ENCODE data around the gene FOXRED2. TPM values are rescaled to one million over a fixed set of nuclear protein-coding genes. Genes with fewer than 3 reads are reported as not detected.
"Not testable (repeated sequence)": the region's sequence is repeated elsewhere in the genome, so short reads cannot be mapped to it uniquely, and the experiment has no call there.

The FOXRED2 gene
- total and polyA plus RNA-seq, 9 donors = 11.1 to 24.5 (median 17.8) TPM

DNA sequence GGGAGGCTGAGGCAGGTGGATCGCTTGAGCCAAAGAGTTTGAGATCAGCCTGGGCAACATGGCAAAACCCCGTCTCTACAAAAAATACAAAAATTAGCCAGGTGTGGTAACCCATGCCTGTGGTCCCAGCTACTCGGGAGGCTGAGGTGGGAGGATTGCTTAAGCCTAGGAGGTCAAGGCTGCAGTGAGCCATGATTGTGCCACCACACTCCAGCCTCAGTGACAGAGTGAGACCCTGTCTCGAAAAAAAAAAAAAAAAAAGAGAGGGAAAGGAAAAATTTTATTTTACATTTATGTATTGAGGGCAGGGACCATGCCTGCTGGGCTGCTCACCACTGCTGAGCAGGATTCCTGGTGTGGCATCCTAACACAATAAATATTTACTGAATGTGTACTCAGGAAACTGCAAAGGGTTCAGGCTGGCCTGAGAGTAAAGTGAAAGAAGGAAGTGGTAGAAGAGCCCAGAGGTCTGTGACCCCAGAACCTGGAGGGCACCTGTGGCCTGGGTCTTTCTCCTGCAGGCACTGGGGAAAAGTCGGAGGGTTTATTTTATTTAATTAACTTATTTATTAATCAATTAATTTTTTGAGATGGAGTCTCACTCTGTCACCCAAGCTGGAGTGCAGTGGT, 53.7 kb downstream of the FOXRED2 start:
- H3K9me3 ChIP-seq (replicated peaks; ENCODE audit: control insufficient read depth, low read depth, low read length); H3K36me3 ChIP-seq (ENCODE audit: control insufficient read depth, insufficient read depth, low read length); H3K4me3 ChIP-seq (ENCODE audit: low read length); DNase-seq; H3K27me3 ChIP-seq (ENCODE audit: control insufficient read depth, insufficient read depth, low read length); H3K27ac ChIP-seq (ENCODE audit: low read length): not testable (repeated sequence)
- WGBS (ENCODE audit: insufficient coverage) = 83% methylated on average over 1 of the region's 5 CpGs
- H3K4me1 ChIP-seq (ENCODE audit: control insufficient read depth, insufficient read depth, low read length) = peaks cover 60% of the 10 kb centered on the region

DNA sequence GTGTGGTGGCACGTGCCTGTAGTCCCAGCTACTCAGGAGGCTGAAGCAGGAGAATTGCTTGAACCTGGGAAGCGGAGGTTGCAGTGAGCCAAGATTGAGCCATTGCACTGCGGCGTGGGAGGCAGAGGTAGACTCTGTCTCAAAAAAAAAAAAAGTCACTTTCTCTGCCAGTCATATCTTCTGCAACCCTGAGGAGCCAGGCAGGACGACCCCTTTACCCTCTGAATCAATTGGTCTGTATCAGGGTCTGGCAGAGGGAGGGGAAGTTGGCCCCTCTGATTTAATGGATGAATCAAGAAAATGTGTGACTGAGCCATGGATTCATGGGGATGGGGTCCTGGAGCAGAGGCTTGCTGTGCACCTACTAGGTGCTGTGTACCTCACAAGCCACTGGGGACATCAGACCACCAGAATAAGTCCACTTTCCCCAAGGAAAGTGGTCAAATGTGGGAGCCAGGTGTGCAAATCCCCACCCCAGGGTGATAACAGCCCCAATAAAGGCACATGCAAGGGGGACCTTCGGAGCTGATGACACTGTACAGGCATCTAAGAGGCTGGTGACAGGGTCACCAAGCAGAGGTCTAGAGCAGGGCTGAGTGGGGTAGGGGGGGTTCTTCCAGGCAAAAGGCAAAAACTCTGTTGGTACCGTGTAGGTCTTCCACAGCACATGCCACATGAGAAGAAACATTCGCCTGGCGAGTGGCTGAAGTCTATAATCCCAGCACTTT, 54.4 kb downstream of the FOXRED2 start:
- H3K27me3 ChIP-seq (ENCODE audit: control insufficient read depth, insufficient read depth, low read length) = no peaks in the 10 kb centered on the region
- no peaks in the 10 kb centered on the region for H3K9me3 ChIP-seq (replicated peaks; ENCODE audit: control insufficient read depth, low read depth, low read length)
- H3K4me1 ChIP-seq (ENCODE audit: control insufficient read depth, insufficient read depth, low read length) = peaks cover 54% of the 10 kb centered on the region
- H3K36me3 ChIP-seq (ENCODE audit: control insufficient read depth, insufficient read depth, low read length) = no peaks in the 10 kb centered on the region
- H3K27ac ChIP-seq (ENCODE audit: low read length) = peak overlapping the region; percentile 47
- WGBS (ENCODE audit: insufficient coverage) = 87% methylated on average over 4 of the region's 9 CpGs
- no peak overlapping the region for H3K4me3 ChIP-seq (ENCODE audit: low read length)
- DNase-seq = no peak

DNA sequence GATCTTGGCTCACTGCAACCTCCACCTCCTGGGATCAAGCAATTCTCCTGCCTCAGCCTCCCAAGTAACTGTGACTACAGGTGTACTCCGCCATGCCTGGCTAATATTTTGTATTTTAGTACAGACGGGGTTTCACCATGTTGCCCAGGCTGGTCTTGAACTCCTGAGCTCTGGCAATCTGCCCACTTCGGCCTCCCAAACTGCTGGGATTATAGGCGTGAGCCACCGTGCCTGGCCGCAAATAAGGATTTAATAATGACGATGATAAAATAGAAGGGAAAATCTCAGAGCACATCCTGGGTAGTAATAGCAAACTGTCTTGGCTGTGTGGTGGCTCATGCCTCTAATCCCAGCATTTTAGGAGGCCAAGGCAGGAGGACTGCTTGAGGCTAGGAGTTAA, 55.9 kb downstream of the FOXRED2 start:
- not testable (repeated sequence) for H3K27me3 ChIP-seq (ENCODE audit: control insufficient read depth, insufficient read depth, low read length); H3K9me3 ChIP-seq (replicated peaks; ENCODE audit: control insufficient read depth, low read depth, low read length); DNase-seq; H3K36me3 ChIP-seq (ENCODE audit: control insufficient read depth, insufficient read depth, low read length); H3K4me3 ChIP-seq (ENCODE audit: low read length)
- H3K4me1 ChIP-seq (ENCODE audit: control insufficient read depth, insufficient read depth, low read length) = peaks cover 53% of the 10 kb centered on the region
- H3K27ac ChIP-seq (ENCODE audit: low read length) = peak overlapping the region; percentile 59
- 97% methylated on average over 6 of the region's 7 CpGs for WGBS (ENCODE audit: insufficient coverage)

DNA sequence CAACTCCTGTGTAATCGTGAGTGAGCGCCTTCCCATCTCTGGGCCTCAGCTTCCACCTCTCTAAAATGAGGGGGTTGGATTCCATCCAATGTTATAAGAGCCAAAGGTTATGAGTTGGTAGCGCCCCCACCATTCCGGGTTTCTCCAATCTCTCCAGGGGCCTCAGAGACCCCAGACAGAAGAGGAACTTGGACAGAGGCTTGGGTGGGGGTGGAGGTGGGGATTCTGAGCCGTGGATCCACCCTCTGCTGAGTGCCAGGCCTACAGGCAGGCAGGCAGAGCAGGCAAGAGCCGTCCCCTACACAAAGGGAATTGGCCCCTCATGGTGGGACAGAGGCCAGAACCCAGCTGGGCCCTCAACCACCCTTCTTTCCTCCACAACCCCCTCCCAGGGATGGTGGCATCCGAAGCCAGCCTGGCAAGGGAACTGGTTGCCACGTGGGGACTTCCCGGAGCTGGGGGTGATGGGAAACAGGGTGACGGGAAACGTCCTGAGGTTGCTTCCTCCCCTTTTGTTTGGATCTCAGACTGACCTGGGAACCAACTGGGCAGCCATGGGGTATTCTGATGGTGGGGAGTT, 57.2 kb downstream of the FOXRED2 start:
- peaks cover 47% of the 10 kb centered on the region for H3K4me1 ChIP-seq (ENCODE audit: control insufficient read depth, insufficient read depth, low read length)
- peak overlapping the region; percentile 29 for H3K27ac ChIP-seq (ENCODE audit: low read length)
- H3K27me3 ChIP-seq (ENCODE audit: control insufficient read depth, insufficient read depth, low read length) = no peaks in the 10 kb centered on the region
- no CpG with 5 or more reads among the region's 11 CpGs for WGBS (ENCODE audit: insufficient coverage)
- H3K36me3 ChIP-seq (ENCODE audit: control insufficient read depth, insufficient read depth, low read length) = no peaks in the 10 kb centered on the region
- no peaks in the 10 kb centered on the region for H3K9me3 ChIP-seq (replicated peaks; ENCODE audit: control insufficient read depth, low read depth, low read length)
- no peak for DNase-seq
- no peak overlapping the region for H3K4me3 ChIP-seq (ENCODE audit: low read length)

DNA sequence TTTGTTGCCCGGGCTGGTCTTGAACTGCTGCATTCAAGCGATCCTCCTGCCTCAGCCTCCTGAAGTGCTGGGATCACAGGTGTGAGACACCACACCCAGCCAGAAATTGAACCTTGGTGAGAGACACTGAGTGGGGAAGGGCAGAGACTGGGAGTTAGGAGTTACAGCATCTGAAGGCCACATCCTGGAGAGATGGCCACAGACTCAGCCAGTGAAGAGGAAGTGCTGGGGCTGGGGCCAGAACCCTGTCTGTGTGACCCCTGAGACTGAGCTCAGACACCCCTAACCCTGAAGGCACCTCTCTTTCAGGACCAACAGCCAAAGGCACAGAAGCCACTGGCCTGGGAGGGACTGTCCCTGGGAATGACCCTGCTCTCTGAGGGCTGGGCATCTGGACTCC, 59.2 kb downstream of the FOXRED2 start:
- no peaks in the 10 kb centered on the region for H3K27me3 ChIP-seq (ENCODE audit: control insufficient read depth, insufficient read depth, low read length)
- no peak overlapping the region for H3K4me3 ChIP-seq (ENCODE audit: low read length)
- WGBS (ENCODE audit: insufficient coverage) = 100% methylated on average over 2 of the region's 2 CpGs
- H3K4me1 ChIP-seq (ENCODE audit: control insufficient read depth, insufficient read depth, low read length) = peaks cover 40% of the 10 kb centered on the region
- DNase-seq = no peak
- H3K9me3 ChIP-seq (replicated peaks; ENCODE audit: control insufficient read depth, low read depth, low read length) = no peaks in the 10 kb centered on the region
- no peak overlapping the region for H3K27ac ChIP-seq (ENCODE audit: low read length)
- H3K36me3 ChIP-seq (ENCODE audit: control insufficient read depth, insufficient read depth, low read length) = no peaks in the 10 kb centered on the region

DNA sequence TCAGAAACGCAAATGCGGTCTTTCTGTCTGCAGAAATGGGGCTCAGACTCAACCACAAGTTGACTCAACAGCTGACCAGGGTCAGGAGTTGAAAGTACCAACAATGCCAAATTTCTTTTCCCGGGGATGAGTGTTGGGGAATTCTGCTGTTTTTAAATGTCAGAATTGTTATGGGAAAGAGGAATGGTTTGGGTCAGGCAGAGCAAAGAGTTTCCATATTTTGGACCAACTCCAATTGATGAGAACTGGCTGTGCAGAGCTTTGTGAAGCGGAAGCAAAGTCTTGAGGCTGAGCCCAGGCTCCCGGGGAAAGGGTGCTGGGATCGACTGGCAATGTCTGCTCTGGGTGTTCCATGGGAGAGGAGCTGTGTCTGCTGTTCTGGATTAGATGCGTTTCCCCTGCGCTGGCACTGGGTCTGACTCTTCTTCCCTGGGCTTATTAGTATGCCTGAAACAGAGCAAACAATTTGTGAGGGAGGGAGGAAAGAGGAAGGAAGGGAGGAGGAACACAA, 61.6 kb downstream of the FOXRED2 start:
- no peak overlapping the region for H3K4me3 ChIP-seq (ENCODE audit: low read length)
- H3K4me1 ChIP-seq (ENCODE audit: control insufficient read depth, insufficient read depth, low read length) = peaks cover 27% of the 10 kb centered on the region
- H3K9me3 ChIP-seq (replicated peaks; ENCODE audit: control insufficient read depth, low read depth, low read length) = no peaks in the 10 kb centered on the region
- H3K27me3 ChIP-seq (ENCODE audit: control insufficient read depth, insufficient read depth, low read length) = no peaks in the 10 kb centered on the region
- H3K36me3 ChIP-seq (ENCODE audit: control insufficient read depth, insufficient read depth, low read length) = no peaks in the 10 kb centered on the region
- peak; percentile 63 for DNase-seq
- 56% methylated on average over 7 of the region's 8 CpGs for WGBS (ENCODE audit: insufficient coverage)
- H3K27ac ChIP-seq (ENCODE audit: low read length) = no peak overlapping the region

DNA sequence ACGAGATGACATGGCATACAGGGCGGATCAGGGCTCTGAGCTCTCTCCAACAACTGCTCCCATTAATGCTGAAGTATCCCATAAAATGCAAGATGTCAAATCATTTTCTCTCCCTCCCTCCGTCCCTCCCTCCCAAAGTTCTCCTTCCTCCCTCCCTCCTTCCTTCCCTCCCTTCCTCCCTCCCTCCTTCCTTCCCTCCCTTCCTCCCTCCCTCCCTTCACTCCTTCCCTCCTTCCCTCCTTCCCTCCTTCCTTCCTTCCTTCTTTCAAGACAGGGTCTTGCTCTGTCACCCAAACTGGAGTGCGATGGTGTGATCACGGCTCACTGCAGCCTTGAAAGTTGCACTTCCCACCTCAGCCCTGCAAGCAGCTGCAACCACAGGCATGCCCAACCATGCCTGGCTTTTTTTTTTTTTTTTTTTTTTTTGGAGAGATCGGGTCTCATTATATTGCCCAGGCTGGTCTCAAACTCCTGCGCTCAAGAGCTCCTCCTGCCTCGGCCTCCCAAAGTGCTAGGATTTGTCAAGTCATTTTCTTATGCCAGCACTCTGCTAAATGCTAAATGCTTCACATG, 63.6 kb downstream of the FOXRED2 start:
- no peak overlapping the region for H3K27ac ChIP-seq (ENCODE audit: low read length)
- WGBS (ENCODE audit: insufficient coverage) = 73% methylated on average over 4 of the region's 8 CpGs
- H3K4me1 ChIP-seq (ENCODE audit: control insufficient read depth, insufficient read depth, low read length) = peaks cover 14% of the 10 kb centered on the region
- no peaks in the 10 kb centered on the region for H3K36me3 ChIP-seq (ENCODE audit: control insufficient read depth, insufficient read depth, low read length)
- no peaks in the 10 kb centered on the region for H3K9me3 ChIP-seq (replicated peaks; ENCODE audit: control insufficient read depth, low read depth, low read length)
- H3K4me3 ChIP-seq (ENCODE audit: low read length) = no peak overlapping the region
- H3K27me3 ChIP-seq (ENCODE audit: control insufficient read depth, insufficient read depth, low read length) = no peaks in the 10 kb centered on the region
- no peak for DNase-seq

DNA sequence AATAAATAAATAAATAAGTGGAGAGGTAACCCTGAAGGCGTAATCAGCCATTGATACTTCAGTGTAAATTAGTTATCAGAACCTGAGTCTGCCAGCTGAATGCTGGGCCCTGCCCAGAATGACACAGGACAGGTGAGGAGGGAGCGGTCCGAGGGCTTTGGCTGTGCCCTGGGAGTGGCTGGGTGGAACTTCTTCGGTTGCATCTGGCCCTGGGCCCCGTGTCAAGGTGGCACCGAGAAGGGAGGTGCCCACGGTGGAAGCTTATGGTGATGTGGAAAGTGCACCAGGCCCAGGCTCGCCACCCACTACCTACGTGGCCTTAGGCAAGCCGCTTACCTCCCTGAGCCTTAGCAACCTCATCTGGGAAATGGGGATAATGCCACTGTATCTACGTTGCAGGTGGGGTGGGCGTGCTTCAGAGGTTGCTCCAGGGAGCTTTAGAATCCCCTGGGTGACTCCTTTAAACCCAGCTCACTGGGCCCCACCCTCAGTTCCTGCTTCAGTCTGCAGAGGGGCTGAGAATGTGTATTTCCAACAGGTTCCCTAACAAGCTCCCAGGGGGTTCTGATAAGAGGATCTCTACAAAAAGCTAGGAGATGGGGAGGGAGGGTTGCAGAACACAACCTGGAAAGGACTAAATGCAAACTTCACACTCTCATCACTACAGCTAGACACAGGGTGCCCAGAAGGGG, 64.2 kb downstream of the FOXRED2 start:
- H3K4me1 ChIP-seq (ENCODE audit: control insufficient read depth, insufficient read depth, low read length) = peaks cover 14% of the 10 kb centered on the region

DNA sequence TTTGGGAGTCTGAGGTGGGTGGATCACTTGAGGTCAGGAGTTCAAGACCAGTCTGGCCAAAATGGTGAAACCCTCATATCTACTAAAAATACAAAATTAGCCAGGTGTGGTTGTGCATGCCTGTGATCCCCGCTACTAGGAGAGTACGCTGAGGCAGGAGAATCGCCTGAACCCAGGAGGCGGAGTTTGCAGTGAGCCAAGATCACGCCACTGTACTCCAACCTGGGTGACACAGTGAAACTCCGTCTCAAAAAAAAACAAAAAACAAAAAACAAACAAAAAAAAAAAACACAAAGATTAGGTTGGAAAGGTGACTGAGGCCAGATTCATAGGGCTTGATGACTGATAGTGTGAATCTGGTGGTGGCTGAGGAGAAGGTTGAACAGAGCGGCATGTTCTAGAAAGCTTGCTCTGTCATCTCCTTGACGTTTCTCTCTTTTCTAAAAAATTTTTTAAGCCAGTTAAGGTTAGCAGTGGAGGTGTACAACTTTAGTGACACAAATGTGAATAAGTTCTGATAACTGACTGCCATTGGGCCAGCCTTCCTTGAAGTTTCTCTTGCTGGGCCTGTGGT, 66.3 kb downstream of the FOXRED2 start:
- Histone ChIP-seq H3K27me3 (ENCODE audit: control insufficient read depth, insufficient read depth, low read length) (no peaks in the 10 kb centered on the region), H3K27ac (ENCODE audit: low read length) (no peak overlapping the region), H3K9me3 (replicated peaks; ENCODE audit: control insufficient read depth, low read depth, low read length) (no peaks in the 10 kb centered on the region), H3K36me3 (ENCODE audit: control insufficient read depth, insufficient read depth, low read length) (no peaks in the 10 kb centered on the region), H3K4me1 (ENCODE audit: control insufficient read depth, insufficient read depth, low read length) (peaks cover 13% of the 10 kb centered on the region), H3K4me3 (ENCODE audit: low read length) (no peak overlapping the region)
- WGBS (ENCODE audit: insufficient coverage) = no CpG with 5 or more reads among the region's 8 CpGs
- DNase-seq = no peak

More for the DNA sequence above, 64.2 kb downstream of the FOXRED2 start:
- no peaks in the 10 kb centered on the region for H3K36me3 ChIP-seq (ENCODE audit: control insufficient read depth, insufficient read depth, low read length)
- 92% methylated on average over 10 of the region's 12 CpGs for WGBS (ENCODE audit: insufficient coverage)
- no peak overlapping the region for H3K4me3 ChIP-seq (ENCODE audit: low read length)
- no peak overlapping the region for H3K27ac ChIP-seq (ENCODE audit: low read length)
- H3K27me3 ChIP-seq (ENCODE audit: control insufficient read depth, insufficient read depth, low read length) = no peaks in the 10 kb centered on the region
- H3K9me3 ChIP-seq (replicated peaks; ENCODE audit: control insufficient read depth, low read depth, low read length) = no peaks in the 10 kb centered on the region
- DNase-seq = no peak

Measured in muscle of leg (tissue), 11 donors.